ENCODE results near the gene ASTL. TPM values are rescaled to one million over a fixed set of nuclear protein-coding genes. Genes with fewer than 3 reads are reported as not detected.

ASTL gene
- total RNA-seq, 1 experiment from 2014 or later, result not detected

- Histone ChIP-seq H3F3A (ENCODE audit: low read length, unreplicated experiment) (no peaks in the 10 kb centered on the region), H3K9me3 (ENCODE audit: low read length) (no peaks in the 10 kb centered on the region), H3K4me2 (ENCODE audit: low read length) (no peak overlapping the region), H3K79me2 (ENCODE audit: low read length) (no peaks in the 10 kb centered on the region), H3K27me3 (ENCODE audit: low read length) (peaks cover 27% of the 10 kb centered on the region), H4K20me1 (ENCODE audit: low read length) (no peaks in the 10 kb centered on the region), H2AFZ (ENCODE audit: low read length) (no peak overlapping the region), H3K9me2 (replicated peaks; ENCODE audit: low read length) (no peaks in the 10 kb centered on the region), H3K36me3 (ENCODE audit: low read depth, low read length) (no peaks in the 10 kb centered on the region), H3K4me1 (ENCODE audit: insufficient read depth, low read length) (peaks cover 7% of the 10 kb centered on the region), H3K9ac (ENCODE audit: low read length) (no peak overlapping the region), H3K27ac (ENCODE audit: low read length) (no peak overlapping the region), H3K4me3 (ENCODE audit: low read length) (no peak overlapping the region)
- ChIA-PET POLR2A (ENCODE audit: unreplicated experiment) (interaction anchor here (0.5 kb wide), 1 partner anchor 97 kb away, joined by 3 read pairs; no protein-coding TSS in a partner anchor), CTCF (interaction anchor here (0.6 to 0.7 kb wide), 3 partner anchors 96 to 269 kb away, joined by 3 read pairs; no protein-coding TSS in a partner anchor)
- no peak for DNase-seq
- TF ChIP-seq EZH2phosphoT487 (IDR thresholded peaks at IDR 0.05; ENCODE audit: borderline replicate concordance, low read length) (no peak), EZH2 (IDR thresholded peaks at IDR 0.05; ENCODE audit: low read length, unreplicated experiment) (no peak)
- TF ChIP-seq, protein P1, sequence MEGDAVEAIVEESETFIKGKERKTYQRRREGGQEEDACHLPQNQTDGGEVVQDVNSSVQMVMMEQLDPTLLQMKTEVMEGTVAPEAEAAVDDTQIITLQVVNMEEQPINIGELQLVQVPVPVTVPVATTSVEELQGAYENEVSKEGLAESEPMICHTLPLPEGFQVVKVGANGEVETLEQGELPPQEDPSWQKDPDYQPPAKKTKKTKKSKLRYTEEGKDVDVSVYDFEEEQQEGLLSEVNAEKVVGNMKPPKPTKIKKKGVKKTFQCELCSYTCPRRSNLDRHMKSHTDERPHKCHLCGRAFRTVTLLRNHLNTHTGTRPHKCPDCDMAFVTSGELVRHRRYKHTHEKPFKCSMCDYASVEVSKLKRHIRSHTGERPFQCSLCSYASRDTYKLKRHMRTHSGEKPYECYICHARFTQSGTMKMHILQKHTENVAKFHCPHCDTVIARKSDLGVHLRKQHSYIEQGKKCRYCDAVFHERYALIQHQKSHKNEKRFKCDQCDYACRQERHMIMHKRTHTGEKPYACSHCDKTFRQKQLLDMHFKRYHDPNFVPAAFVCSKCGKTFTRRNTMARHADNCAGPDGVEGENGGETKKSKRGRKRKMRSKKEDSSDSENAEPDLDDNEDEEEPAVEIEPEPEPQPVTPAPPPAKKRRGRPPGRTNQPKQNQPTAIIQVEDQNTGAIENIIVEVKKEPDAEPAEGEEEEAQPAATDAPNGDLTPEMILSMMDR (conservative IDR thresholded peaks at IDR 0.05; ENCODE audit: low read depth, low read length), result no peak
- no TSS peak for BruUV-seq (replicated peaks)
- no peak for ATAC-seq
- intact Hi-C loops (cut with micrococcal nuclease), result no loop called here
These were observed 19.5 kb downstream of the ASTL start for GRCh38 chr2:96118698-96119388.

GRCh38 chr2:96117701-96118588, 20.4 kb downstream of the ASTL start:
- POLR2A ChIA-PET (ENCODE audit: unreplicated experiment), result interaction anchor here (0.5 kb wide), 1 partner anchor 96 kb away, joined by 3 read pairs; no protein-coding TSS in a partner anchor
- CTCF ChIA-PET, result interaction anchor here (0.6 to 0.7 kb wide), 2 partner anchors 96 to 126 kb away, joined by 3 read pairs; no protein-coding TSS in a partner anchor

More at GRCh38 chr2:96117701-96118588, 20.4 kb downstream of the ASTL start:
- Histone ChIP-seq H4K20me1 (ENCODE audit: low read length) (no peaks in the 10 kb centered on the region), H3K36me3 (ENCODE audit: low read depth, low read length) (no peaks in the 10 kb centered on the region), H3K27ac (ENCODE audit: low read length) (no peak overlapping the region), H2AFZ (ENCODE audit: low read length) (no peak overlapping the region), H3K4me1 (ENCODE audit: insufficient read depth, low read length) (peaks cover 7% of the 10 kb centered on the region), H3F3A (ENCODE audit: low read length, unreplicated experiment) (no peaks in the 10 kb centered on the region), H3K9me2 (replicated peaks; ENCODE audit: low read length) (no peaks in the 10 kb centered on the region), H3K27me3 (ENCODE audit: low read length) (peaks cover 27% of the 10 kb centered on the region), H3K4me2 (ENCODE audit: low read length) (peak overlapping the region; percentile 94), H3K4me3 (ENCODE audit: low read length) (0 out of 2 replicates have a peak overlapping the region, but pooled peaks have one; percentile 64), H3K9ac (ENCODE audit: low read length) (no peak overlapping the region), H3K79me2 (ENCODE audit: low read length) (no peaks in the 10 kb centered on the region), H3K9me3 (ENCODE audit: low read length) (no peaks in the 10 kb centered on the region)
- no peak for ATAC-seq
- intact Hi-C loops (cut with micrococcal nuclease), result no loop called here
- DNase-seq, result peak; percentile 19
- BruUV-seq (replicated peaks), result no TSS peak
- TF ChIP-seq, protein P1 (conservative IDR thresholded peaks at IDR 0.05; ENCODE audit: low read depth, low read length), result peak; percentile 29; the same call in 1 of the 2 replicates
- no peak for TF ChIP-seq EZH2phosphoT487 (IDR thresholded peaks at IDR 0.05; ENCODE audit: borderline replicate concordance, low read length)
- TF ChIP-seq EZH2 (IDR thresholded peaks at IDR 0.05; ENCODE audit: low read length, unreplicated experiment), result no peak

All from PC-3 (cell line).